Fibroblast of the aortic adventitia (primary cell): Measurements from ENCODE around the gene HM13. TPM values are rescaled to one million over a fixed set of nuclear protein-coding genes. Genes with fewer than 3 reads are reported as not detected.

Experiments
- DNase-seq: peaks from one replicate; pipeline ENCODE4 v3.0.0-alpha.2; 2010; ENCODE audit warnings: low read depth
- H3K4me3 ChIP-seq: 2 replicates; pipeline ENCODE4 v1.5.1; 2011; ENCODE audit warnings: low read depth, mild to moderate bottlenecking, control low read depth, low read length, moderate library complexity
- CTCF ChIP-seq: IDR thresholded peaks from 2 replicates; pipeline ENCODE4 v1.5.1; 2011; ENCODE audit warnings: mild to moderate bottlenecking, low read length, control low read depth, inconsistent platforms; ENCODE audit not compliant: insufficient read depth
- total RNA-seq: library from RNA; depleted of rRNA; stranded (reverse); fragments of >200 nt; gene quantifications from 2 replicates; pipeline ENCODE4 v1.2.3, GENCODE V29; 2012; ENCODE audit warnings: low replicate concordance

The HM13 gene
- total RNA-seq, 1 donor, result 131 TPM

GRCh38 chr20:31560746-31561598, 46.7 kb downstream of the HM13 start:
- TF ChIP-seq CTCF, result no peak
- no peak overlapping the region for H3K4me3 ChIP-seq
- DNase-seq, result peak; percentile 97

DNA sequence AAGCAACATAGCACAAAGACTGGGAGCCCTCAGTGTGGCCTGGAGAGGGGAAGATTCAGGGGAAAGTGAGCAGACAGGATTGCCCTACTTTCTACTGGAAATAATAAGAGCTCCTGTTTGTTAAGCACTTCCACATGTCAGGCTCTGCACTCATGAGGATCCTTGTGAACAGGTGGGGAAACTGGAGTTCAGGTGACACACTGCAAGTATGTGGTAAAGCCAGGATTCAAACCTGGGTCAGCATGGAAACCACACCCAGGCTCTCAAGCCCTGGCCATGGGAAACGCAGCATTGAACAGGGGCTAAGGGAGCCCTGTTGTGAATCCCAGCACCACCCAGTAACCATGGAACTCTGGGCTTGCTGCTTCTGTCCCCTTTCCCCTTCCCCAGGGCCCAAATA, 48.0 kb downstream of the HM13 start:
- no peak for DNase-seq
- no peak for TF ChIP-seq CTCF

DNA sequence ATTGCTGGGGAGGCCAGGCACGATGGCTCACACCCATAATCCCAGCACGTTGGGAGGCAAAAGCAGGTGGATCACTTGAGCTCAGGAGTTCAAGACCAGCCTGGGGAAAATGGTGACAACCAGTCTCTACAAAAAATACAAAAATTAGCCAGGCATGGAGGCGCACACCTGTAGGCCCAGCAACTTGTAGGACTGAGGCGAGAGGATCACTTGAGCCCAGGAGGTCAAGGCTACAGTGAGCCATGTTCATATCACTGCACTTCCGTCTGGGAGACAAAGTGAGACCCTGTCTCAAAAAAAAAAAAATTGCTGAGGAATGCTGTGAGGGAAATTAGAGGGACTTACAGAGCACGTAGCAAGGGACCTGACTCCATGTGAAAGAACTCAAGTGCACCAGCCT, 50.0 kb downstream of the HM13 start:
- no peak overlapping the region for H3K4me3 ChIP-seq
- TF ChIP-seq CTCF, result no peak
- DNase-seq, result no peak

More for the DNA sequence above, 48.0 kb downstream of the HM13 start:
- H3K4me3 ChIP-seq, result no peak overlapping the region

GRCh38 chr20:31565699-31566318, 51.6 kb downstream of the HM13 start:
- DNase-seq, result no peak
- H3K4me3 ChIP-seq, result no peak overlapping the region
- TF ChIP-seq CTCF, result no peak

DNA sequence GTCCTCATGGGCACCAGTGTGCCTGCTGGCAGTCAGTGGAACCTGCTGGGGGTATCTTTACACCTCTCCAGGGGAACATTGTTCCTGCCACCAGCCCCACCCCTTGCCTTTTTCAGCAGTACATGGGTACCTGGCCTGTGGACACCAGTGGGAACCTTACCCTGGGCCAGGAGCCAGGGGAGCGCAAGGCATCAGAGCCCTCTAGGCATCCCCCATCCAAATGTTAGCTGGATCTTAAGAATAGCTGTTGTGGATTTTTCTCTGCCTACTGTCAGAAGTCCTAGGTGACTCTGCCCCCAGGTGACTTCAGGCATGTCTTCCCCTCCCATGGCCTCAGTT, 52.0 kb downstream of the HM13 start:
- no peak overlapping the region for H3K4me3 ChIP-seq
- TF ChIP-seq CTCF, result no peak
- DNase-seq, result no peak

DNA sequence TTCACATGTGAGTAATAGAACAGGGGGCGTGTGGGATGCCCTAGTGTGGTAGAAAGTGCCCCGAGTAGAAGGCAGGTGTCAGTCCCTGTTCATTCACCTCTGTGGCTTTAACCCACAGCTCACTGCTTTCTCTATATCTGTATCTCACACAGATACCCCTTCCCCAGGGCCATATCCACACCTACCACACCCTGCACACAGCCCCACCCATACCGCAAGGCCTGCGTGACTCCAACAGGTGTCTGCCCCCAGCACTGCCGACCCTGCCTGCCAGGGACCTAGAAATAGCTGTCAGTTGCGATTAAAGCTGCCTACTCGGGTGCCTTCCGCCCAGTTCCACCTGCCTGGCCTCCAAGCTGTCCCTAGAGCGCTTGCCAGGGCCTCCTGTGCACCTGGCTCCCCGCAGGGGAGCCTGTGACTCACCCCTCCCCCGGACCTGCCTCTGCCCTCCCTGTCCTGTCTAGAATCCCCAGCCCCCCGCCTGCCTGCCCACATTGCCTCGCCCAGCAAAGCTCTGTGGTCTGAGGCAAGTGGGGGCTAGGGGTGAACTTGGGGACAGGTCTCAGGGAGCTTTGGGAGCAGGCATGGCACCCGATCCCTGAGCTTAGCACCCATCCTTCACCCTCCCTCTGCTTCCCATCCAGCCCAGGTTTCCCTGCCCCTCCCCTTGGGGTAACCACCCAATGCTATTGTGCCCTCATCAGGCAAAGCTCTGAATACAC, 52.6 kb downstream of the HM13 start:
- H3K4me3 ChIP-seq, result no peak overlapping the region
- TF ChIP-seq CTCF, result no peak
- no peak for DNase-seq
